ENCODE data around the gene PFAS.

PFAS gene

DNA sequence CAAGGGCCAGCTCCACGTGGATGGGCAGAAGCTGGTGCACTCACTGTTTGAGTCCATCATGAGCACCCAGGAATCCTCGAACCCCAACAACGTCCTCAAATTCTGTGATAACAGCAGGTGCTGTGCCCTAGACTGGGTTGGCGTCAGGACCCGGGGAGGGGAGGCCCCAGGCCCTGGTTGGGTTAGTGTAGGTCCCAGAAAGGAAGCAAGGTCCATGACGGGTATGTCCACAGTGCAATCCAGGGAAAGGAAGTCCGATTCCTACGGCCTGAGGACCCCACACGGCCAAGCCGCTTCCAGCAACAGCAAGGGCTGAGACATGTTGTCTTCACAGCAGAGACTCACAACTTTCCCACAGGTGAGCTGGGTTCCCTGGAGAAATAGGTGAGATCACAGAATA, 7.2 kb downstream of the PFAS start:
- H4K20me1 ChIP-seq (ENCODE audit: insufficient read depth): no peaks in the 10 kb centered on the region
- TF ChIP-seq, protein P1, sequence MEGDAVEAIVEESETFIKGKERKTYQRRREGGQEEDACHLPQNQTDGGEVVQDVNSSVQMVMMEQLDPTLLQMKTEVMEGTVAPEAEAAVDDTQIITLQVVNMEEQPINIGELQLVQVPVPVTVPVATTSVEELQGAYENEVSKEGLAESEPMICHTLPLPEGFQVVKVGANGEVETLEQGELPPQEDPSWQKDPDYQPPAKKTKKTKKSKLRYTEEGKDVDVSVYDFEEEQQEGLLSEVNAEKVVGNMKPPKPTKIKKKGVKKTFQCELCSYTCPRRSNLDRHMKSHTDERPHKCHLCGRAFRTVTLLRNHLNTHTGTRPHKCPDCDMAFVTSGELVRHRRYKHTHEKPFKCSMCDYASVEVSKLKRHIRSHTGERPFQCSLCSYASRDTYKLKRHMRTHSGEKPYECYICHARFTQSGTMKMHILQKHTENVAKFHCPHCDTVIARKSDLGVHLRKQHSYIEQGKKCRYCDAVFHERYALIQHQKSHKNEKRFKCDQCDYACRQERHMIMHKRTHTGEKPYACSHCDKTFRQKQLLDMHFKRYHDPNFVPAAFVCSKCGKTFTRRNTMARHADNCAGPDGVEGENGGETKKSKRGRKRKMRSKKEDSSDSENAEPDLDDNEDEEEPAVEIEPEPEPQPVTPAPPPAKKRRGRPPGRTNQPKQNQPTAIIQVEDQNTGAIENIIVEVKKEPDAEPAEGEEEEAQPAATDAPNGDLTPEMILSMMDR (conservative IDR thresholded peaks at IDR 0.05; ENCODE audit: low read depth, low read length): no peak
- no peaks in the 10 kb centered on the region for H3K4me1 ChIP-seq (ENCODE audit: low read depth, poor library complexity, severe bottlenecking)
- H3K27ac ChIP-seq: no peak overlapping the region
- no peak overlapping the region for H2AFZ ChIP-seq (ENCODE audit: low read depth)
- H3K9ac ChIP-seq: no peak overlapping the region
- no peaks in the 10 kb centered on the region for H3K36me3 ChIP-seq (ENCODE audit: insufficient read depth)
- H3K79me2 ChIP-seq (ENCODE audit: insufficient read depth, low read depth): no peaks in the 10 kb centered on the region
- no peak overlapping the region for H3K4me3 ChIP-seq (IDR thresholded peaks at IDR 0.05; ENCODE audit: insufficient read depth, low read depth, low read length)
- H3K27me3 ChIP-seq (ENCODE audit: insufficient read depth, low read depth): no peaks in the 10 kb centered on the region
- no peak overlapping the region for H3K4me2 ChIP-seq

DNA sequence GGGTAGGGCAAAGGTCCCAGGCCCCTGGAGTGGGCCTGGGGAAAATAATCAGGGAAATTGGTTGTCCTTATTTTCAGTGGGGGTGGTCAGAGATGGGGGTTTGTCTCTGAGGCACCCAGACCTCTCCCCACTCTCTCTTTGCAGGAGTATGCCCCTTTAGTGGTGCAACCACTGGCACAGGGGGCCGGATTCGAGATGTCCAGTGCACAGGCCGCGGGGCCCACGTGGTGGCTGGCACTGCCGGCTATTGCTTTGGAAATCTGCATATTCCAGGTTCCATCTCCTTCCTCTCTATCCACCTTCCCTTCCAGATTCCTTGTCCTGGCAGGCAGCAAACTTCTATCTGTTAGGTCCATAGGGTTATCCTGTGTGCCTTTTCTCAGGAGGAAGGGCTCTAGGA, 7.6 kb downstream of the PFAS start:
- no peaks in the 10 kb centered on the region for H4K20me1 ChIP-seq (ENCODE audit: insufficient read depth)
- no peaks in the 10 kb centered on the region for H3K36me3 ChIP-seq (ENCODE audit: insufficient read depth)
- H3K27ac ChIP-seq: no peak overlapping the region
- no peaks in the 10 kb centered on the region for H3K27me3 ChIP-seq (ENCODE audit: insufficient read depth, low read depth)
- no peak overlapping the region for H3K9ac ChIP-seq
- no peaks in the 10 kb centered on the region for H3K4me1 ChIP-seq (ENCODE audit: low read depth, poor library complexity, severe bottlenecking)
- H3K79me2 ChIP-seq (ENCODE audit: insufficient read depth, low read depth): no peaks in the 10 kb centered on the region
- H3K4me3 ChIP-seq (IDR thresholded peaks at IDR 0.05; ENCODE audit: insufficient read depth, low read depth, low read length): no peak overlapping the region
- no peak overlapping the region for H2AFZ ChIP-seq (ENCODE audit: low read depth)
- TF ChIP-seq, protein P1 (conservative IDR thresholded peaks at IDR 0.05; ENCODE audit: low read depth, low read length): no peak
- H3K4me2 ChIP-seq: no peak overlapping the region

DNA sequence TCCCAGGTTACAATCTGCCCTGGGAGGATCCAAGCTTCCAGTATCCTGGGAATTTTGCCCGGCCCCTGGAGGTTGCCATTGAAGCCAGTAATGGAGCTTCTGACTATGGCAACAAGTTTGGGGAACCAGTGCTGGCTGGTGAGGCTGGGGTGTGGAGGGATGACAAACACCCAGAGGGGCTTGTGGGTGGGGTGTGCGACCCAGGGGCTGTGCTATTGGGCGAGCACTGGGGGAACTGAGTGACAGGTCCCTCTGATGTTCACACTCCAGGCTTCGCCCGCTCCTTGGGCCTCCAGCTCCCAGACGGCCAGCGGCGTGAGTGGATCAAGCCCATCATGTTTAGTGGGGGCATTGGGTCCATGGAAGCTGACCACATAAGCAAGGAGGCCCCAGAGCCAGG, 8.7 kb downstream of the PFAS start:
- TF ChIP-seq, protein P1 (conservative IDR thresholded peaks at IDR 0.05; ENCODE audit: low read depth, low read length): no peak
- H3K4me1 ChIP-seq (ENCODE audit: low read depth, poor library complexity, severe bottlenecking): no peaks in the 10 kb centered on the region

DNA sequence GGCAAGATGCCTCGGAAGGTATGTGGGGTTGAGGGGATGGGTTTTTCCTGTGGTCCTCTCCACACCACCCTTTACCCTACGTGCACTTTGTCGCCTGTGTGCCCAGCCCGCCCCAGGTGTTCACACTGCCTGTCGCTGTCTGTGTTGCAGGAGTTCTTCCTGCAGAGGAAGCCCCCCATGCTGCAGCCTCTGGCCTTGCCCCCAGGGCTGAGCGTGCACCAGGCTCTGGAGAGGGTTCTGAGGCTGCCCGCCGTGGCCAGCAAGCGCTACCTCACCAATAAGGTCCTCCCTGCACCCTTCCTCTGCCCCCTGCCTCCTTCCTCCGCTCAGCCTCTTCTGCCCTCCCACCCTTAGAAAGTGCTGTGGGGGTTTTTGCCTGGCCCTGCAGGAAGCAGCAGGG, 15.2 kb downstream of the PFAS start:
- Histone ChIP-seq H2AFZ (ENCODE audit: low read depth) (no peak overlapping the region), H3K27ac (no peak overlapping the region), H3K27me3 (ENCODE audit: insufficient read depth, low read depth) (no peaks in the 10 kb centered on the region), H3K36me3 (ENCODE audit: insufficient read depth) (no peaks in the 10 kb centered on the region), H3K4me2 (no peak overlapping the region), H3K4me3 (IDR thresholded peaks at IDR 0.05; ENCODE audit: insufficient read depth, low read depth, low read length) (no peak overlapping the region), H3K4me1 (ENCODE audit: low read depth, poor library complexity, severe bottlenecking) (no peaks in the 10 kb centered on the region), H4K20me1 (ENCODE audit: insufficient read depth) (no peaks in the 10 kb centered on the region), H3K79me2 (ENCODE audit: insufficient read depth, low read depth) (no peaks in the 10 kb centered on the region), H3K9ac (no peak overlapping the region)
- TF ChIP-seq, protein P1 (conservative IDR thresholded peaks at IDR 0.05; ENCODE audit: low read depth, low read length): no peak

More for the DNA sequence above, 8.7 kb downstream of the PFAS start:
- Histone ChIP-seq H3K27ac (no peak overlapping the region), H4K20me1 (ENCODE audit: insufficient read depth) (no peaks in the 10 kb centered on the region), H3K27me3 (ENCODE audit: insufficient read depth, low read depth) (no peaks in the 10 kb centered on the region), H3K9ac (no peak overlapping the region), H3K4me3 (IDR thresholded peaks at IDR 0.05; ENCODE audit: insufficient read depth, low read depth, low read length) (no peak overlapping the region), H2AFZ (ENCODE audit: low read depth) (no peak overlapping the region), H3K4me2 (no peak overlapping the region), H3K36me3 (ENCODE audit: insufficient read depth) (no peaks in the 10 kb centered on the region), H3K79me2 (ENCODE audit: insufficient read depth, low read depth) (no peaks in the 10 kb centered on the region)

Measured in KMS-11 (cell line).